ENCODE measurements around the gene RPL19. TPM values are rescaled to one million over a fixed set of nuclear protein-coding genes. Genes with fewer than 3 reads are reported as not detected.

The RPL19 gene
- total RNA-seq, 2 donors from 2014 or later = 2,432 to 2,485 TPM

DNA sequence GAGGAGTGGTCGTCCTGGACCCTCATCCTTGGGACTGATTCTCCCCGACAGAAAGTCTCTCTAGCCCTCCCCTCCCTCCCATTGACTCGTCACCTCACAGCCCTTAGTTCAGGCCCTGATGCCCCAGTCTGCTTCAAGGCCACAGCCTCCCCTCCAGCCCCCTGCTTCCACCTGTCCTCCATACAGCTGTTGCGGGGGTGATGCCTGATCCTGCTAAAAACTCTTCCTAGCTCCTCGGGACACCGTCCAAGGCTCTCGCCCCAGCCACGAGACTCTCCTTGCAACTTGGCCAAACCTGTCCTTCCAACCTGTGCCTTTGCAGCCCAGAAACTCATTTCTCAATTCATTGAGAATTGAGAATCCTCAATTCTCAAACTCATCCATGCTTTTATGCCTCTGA, 18.8 kb downstream of the RPL19 start:
- no peak overlapping the region for H3K27ac Mint-ChIP-seq
- no peaks in the 10 kb centered on the region for H3K9me3 Mint-ChIP-seq

DNA sequence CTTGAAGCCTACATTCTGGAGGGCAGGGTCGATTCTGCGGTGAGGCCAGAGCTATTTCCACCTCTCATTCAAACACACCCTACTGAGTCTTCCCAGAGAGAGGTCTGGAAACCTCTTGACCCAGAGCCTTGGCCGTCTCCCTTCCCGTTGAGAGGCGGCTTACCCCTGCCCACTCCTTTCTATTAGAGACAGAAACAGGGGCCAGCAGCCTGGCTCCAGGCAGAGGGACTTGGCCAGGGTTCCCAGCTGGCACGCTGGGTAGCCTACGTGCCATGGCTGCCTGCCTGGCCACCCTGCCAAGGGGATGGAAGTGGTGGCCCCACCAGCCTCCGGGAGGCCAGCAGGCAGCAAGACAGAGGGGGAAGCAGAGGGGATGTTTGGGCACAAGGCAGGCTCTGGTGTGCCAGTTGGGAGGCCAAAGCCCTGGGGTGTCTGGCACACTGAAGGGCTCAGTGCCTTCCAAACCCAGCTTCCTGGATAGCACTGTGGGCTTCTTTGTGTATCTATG, 19.6 kb downstream of the RPL19 start:
- H3K27me3 Mint-ChIP-seq = peaks cover 19% of the 10 kb centered on the region
- H3K4me1 Mint-ChIP-seq = no peaks in the 10 kb centered on the region

More for the DNA sequence above, 18.8 kb downstream of the RPL19 start:
- peaks cover 15% of the 10 kb centered on the region for H3K27me3 Mint-ChIP-seq
- H3K4me3 Mint-ChIP-seq = no peak overlapping the region
- no peak for ATAC-seq (replicated peaks)
- no peaks in the 10 kb centered on the region for H3K4me1 Mint-ChIP-seq
- peaks cover 3% of the 10 kb centered on the region for H3K36me3 Mint-ChIP-seq (ENCODE audit: low read depth)

DNA sequence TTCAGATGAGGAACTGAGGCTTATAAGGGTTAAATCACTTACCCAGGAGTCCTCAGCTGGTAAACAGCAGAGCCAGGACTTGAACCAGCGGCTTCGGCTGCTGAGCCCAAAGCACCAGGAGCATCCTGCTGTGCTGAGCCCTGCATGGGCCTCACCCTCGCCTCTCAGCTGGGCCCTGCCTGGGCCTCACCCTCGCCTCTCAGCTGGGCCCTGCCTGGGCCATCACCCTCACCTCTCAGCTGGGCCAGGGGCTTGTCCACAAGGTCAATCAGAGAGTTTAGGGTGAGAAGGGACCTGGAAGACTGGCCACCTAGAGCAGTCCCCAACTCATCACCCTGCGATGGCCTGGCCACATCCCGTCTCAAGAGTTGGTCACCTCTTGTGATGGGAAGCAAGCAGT, 21.5 kb downstream of the RPL19 start:
- no peak for ATAC-seq (replicated peaks)
- no peak overlapping the region for H3K27ac Mint-ChIP-seq
- no peak overlapping the region for H3K4me3 Mint-ChIP-seq
- H3K36me3 Mint-ChIP-seq (ENCODE audit: low read depth) = peaks cover 5% of the 10 kb centered on the region
- H3K9me3 Mint-ChIP-seq = no peaks in the 10 kb centered on the region
- peaks cover 5% of the 10 kb centered on the region for H3K4me1 Mint-ChIP-seq
- H3K27me3 Mint-ChIP-seq = peaks cover 19% of the 10 kb centered on the region

More for the DNA sequence above, 19.6 kb downstream of the RPL19 start:
- Mint-ChIP-seq H3K27ac (no peak overlapping the region), H3K36me3 (ENCODE audit: low read depth) (peaks cover 5% of the 10 kb centered on the region), H3K9me3 (no peaks in the 10 kb centered on the region), H3K4me3 (no peak overlapping the region)
- no peak for ATAC-seq (replicated peaks)

DNA sequence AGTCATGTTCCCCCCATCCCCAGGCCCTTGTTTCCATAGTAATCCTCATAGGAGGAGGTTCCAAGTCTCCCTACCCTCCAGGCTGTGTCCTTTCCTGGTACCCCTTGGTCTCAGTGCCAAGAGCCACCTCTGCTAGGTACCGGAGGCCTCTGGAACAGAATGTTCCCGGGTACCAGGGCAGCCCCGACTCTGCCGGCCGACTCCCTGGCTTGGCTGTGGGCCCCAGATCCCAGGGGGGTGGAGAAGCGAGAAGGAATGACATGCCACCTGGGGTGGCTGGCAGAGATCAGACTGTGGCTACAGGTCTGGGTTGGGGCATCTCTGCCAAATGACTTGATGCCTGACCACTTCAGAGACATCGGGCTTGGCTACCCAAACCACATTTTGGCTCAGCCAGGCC, 22.1 kb downstream of the RPL19 start:
- no peak overlapping the region for H3K27ac Mint-ChIP-seq
- no peak overlapping the region for H3K4me3 Mint-ChIP-seq
- peaks cover 19% of the 10 kb centered on the region for H3K27me3 Mint-ChIP-seq
- H3K36me3 Mint-ChIP-seq (ENCODE audit: low read depth) = peaks cover 5% of the 10 kb centered on the region
- H3K9me3 Mint-ChIP-seq = no peaks in the 10 kb centered on the region
- peaks cover 5% of the 10 kb centered on the region for H3K4me1 Mint-ChIP-seq
- no peak for ATAC-seq (replicated peaks)

DNA sequence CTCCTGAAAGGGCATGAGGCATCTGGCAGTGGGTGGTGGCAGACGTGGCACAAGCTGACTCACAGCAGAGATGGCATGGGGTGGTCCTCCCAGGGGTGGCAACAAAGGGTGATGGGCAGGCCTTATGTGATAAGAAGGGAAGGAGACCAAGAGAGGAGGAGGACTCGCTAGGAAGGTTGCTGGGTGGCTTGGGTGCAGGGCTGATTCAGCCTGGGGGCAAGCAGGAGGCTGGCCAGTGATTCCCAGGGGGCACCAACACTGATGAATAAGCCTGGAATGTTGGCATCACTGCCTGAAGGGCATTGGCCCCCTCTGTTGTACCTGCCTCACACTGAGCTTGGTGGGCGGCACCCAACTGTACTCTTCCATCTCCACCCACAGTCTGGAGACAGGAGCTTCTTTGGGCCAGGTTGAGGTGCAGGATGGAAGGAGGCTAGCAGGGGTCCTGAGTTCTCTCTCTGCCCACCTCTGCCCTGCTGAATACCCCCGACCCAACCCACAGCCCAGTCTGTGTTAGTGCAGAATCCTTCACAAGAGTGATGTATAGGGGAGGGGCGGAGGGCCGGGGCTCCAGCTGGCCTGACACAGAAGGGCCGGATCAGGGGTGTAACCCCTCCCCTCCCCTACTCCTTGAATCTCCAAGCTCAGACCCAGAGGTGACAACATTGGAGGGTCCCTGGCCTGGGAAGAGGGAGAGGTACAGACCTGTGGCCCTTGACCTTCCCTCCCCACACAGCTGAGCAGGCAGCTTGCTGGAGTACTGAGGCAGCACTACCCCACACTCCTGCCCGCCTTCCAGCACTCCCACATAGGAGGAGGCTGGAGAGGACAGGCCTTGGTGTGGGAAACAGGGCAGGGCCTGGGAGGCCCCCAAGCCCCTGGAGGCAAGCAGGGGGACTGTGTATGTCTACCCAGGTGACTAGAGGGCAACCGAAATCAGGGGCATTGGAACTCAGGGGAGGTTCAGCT, 23.1 kb downstream of the RPL19 start:
- no peak overlapping the region for H3K27ac Mint-ChIP-seq
- peak overlapping the region; percentile 34 for H3K4me3 Mint-ChIP-seq
- H3K9me3 Mint-ChIP-seq = no peaks in the 10 kb centered on the region
- no peak for ATAC-seq (replicated peaks)
- H3K36me3 Mint-ChIP-seq (ENCODE audit: low read depth) = peaks cover 5% of the 10 kb centered on the region
- peaks cover 5% of the 10 kb centered on the region for H3K4me1 Mint-ChIP-seq
- peaks cover 25% of the 10 kb centered on the region for H3K27me3 Mint-ChIP-seq

DNA sequence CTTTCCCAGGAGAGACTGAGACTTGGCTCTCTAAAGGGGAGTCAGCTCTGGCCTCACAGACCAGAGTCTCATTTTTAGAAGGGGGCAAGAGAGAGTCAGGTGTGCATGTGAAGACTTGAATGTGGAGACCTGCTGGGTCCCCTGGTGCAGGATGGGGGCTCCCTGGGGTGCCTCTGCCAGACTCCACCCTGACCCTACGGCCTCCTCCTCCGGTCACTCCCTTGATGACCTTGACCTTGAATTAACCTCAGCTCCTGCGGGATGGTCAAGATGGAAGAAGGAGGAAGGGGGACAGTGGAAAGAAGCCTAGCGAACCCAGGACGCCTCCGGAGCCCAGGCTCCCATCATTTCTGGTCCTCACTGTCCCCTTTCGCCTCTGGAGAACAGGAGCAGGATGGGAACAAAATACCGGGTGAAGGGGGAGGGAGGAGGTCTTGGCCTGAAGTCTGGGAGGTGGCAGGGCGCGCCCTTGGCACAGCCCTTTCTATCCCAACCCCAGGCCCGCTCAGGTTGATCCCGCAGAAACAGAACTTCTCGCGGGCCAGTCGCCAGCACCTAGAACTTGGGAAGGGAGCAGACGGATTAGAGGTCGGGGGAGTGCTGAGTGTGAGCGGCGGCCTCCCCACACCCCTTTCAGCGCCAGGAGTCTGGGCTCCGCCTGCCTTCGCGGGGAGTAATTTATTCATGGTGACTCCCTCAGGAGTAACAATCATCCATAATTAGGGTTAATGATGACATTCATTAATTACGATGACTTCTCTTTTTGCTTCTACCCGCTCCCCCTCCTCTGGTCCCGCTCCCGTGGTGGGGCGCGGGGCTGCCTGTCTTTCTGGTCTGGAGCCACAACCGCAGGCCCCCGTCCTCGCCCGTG, 24.1 kb downstream of the RPL19 start:
- no peak for ATAC-seq (replicated peaks)
- Mint-ChIP-seq H3K27me3 (peaks cover 27% of the 10 kb centered on the region), H3K9me3 (no peaks in the 10 kb centered on the region), H3K4me3 (peak overlapping the region; percentile 56), H3K36me3 (ENCODE audit: low read depth) (peaks cover 5% of the 10 kb centered on the region), H3K27ac (no peak overlapping the region), H3K4me1 (peaks cover 5% of the 10 kb centered on the region)

DNA sequence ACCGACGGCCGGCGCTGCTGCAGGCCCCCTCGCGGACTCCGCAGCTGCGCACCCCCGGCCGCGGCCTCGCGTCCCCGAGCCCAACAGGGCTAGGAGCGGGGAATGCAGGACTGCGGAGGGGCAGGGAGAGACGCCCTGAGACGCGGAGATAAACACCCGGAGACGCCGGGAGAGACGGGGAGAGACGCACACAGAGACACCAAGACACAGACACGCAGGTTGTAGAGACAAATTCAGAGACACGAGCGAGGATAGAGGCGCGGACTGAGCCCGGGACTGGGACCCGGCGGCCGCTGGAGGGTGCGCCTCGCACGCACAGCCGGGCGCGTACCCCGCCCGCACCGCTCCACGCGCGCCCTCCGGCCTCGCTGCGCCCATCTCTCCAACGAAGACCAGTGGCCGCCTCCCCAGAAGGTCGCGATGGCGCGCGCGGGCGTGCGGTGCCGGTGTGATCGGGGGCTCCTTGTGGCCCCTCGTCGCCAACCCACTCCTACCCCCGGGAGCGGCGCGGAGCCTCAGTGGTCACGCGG, 24.8 kb downstream of the RPL19 start:
- peaks cover 31% of the 10 kb centered on the region for H3K27me3 Mint-ChIP-seq
- H3K27ac Mint-ChIP-seq = no peak overlapping the region
- peak overlapping the region; percentile 56 for H3K4me3 Mint-ChIP-seq
- no peak for ATAC-seq (replicated peaks)
- peaks cover 5% of the 10 kb centered on the region for H3K36me3 Mint-ChIP-seq (ENCODE audit: low read depth)
- no peaks in the 10 kb centered on the region for H3K9me3 Mint-ChIP-seq
- H3K4me1 Mint-ChIP-seq = peaks cover 5% of the 10 kb centered on the region

DNA sequence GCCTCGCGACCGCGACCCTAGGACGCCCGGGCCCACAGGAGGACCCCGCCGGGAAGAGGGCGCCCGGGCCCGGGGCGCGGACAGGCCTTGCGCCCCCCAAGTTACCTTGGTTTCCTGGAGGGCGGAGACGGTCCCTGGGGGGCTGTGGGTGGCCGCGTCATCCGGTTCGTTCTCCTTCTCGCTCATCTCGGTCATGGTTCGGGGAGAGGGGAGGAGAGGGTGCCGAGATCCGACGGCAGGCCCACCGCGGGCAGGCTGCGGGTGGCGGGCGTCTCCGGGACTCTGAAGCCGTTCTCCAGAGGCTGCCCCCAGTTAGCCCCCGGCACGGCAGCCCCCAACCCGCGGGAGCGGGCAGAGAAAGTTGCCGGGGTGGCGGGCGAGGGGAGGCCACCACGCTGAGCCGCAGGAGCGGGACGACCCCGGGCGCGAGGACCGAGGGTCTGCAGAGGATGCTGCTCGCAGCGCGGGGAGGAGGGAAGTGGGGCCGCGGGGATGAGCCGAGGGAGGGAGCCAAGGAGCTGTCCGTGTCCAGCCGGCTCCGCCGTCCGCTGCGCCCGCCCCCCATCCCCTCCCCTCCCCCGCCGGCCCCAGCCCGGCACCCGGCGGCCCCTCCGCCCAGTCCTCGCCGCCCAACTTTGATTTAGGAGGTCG, 25.4 kb downstream of the RPL19 start, which contains the start of gene STAC2:
STAC2 (minus strand) TSS at position 638 of the 651 bp plus-strand sequence; CDS start at position 195, 443 bp downstream.
- peaks cover 5% of the 10 kb centered on the region for H3K4me1 Mint-ChIP-seq
- H3K36me3 Mint-ChIP-seq (ENCODE audit: low read depth) = peaks cover 5% of the 10 kb centered on the region

DNA sequence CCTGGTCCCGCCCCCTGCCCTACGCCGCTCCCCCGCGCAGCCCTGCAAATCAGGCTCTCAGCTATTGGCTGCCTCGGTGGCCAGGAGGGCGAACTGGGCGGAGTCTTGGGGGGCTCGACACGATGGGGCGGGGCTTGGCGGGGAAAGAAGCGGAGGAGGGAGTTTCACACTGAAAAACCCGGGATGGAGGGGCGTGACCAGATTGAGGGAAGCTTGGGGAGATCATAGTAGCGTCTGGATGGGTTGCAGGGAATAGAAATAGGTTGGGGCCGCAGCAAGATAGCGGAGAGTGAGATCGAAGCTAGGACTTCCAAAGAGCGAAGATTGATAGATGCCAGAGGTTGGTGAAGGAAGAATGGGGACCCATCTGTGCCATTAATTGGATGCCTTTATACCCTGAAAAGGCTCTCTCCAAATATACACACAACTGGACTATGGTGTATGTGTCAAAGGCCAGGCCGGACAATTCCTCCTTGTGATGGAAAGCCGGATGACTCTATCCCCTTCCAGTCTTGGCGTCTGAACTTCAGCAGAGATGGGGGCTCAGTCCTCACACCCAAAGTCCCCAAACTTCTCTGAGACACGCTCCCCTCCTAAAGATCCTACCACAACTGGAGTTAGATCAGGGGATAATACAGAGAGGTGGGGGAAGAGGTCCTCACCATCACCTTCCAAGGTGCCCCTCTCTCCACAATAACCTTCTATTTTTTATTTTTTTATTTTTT, 26.0 kb downstream of the RPL19 start:
- peaks cover 5% of the 10 kb centered on the region for H3K4me1 Mint-ChIP-seq
- peak; percentile 48 for ATAC-seq (replicated peaks)
- H3K27me3 Mint-ChIP-seq = peaks cover 32% of the 10 kb centered on the region
- peak overlapping the region; percentile 75 for H3K4me3 Mint-ChIP-seq
- peaks cover 5% of the 10 kb centered on the region for H3K36me3 Mint-ChIP-seq (ENCODE audit: low read depth)
- H3K27ac Mint-ChIP-seq = no peak overlapping the region
- H3K9me3 Mint-ChIP-seq = no peaks in the 10 kb centered on the region

More for the DNA sequence above, 25.4 kb downstream of the RPL19 start, which contains the start of gene STAC2:
- ATAC-seq (replicated peaks) = no peak
- no peak within 1 kb of the TSS for H3K27ac Mint-ChIP-seq
- H3K9me3 Mint-ChIP-seq = no peaks in the 10 kb centered on the region
- peaks cover 32% of the 10 kb centered on the region for H3K27me3 Mint-ChIP-seq
- peak within 1 kb of the TSS; percentile 75 for H3K4me3 Mint-ChIP-seq

DNA sequence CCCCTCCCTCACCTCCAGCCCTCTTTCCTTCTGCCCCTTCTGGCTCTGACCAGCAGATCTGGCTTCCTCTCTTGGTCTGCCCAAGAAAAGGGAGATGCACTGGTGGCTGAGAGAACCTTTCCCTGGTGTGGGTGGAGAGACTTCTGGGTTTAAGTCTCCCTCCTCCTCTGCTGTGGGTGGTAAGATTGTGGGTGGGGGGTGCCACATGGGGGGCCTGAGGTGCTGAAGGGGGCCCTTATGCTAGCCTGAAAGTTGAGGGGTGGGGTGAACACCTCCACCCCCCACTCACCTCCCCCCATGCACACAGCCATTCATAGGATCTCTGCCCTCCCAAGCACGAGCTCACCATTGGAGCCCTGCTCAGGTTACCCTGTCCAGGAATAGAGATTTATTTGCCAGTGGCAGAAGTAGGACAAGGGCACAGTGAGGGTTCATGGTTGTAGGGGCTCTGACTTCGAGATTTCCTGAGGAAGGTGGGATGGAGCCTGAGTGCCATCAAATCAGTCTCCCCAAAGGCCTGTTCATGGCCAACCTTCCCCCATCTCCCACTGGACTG, 27.4 kb downstream of the RPL19 start:
- H3K4me1 Mint-ChIP-seq = peaks cover 11% of the 10 kb centered on the region
- no peaks in the 10 kb centered on the region for H3K9me3 Mint-ChIP-seq
- no peak for ATAC-seq (replicated peaks)
- H3K27me3 Mint-ChIP-seq = peaks cover 38% of the 10 kb centered on the region
- no peak overlapping the region for H3K4me3 Mint-ChIP-seq
- H3K27ac Mint-ChIP-seq = no peak overlapping the region
- H3K36me3 Mint-ChIP-seq (ENCODE audit: low read depth) = peaks cover 5% of the 10 kb centered on the region

DNA sequence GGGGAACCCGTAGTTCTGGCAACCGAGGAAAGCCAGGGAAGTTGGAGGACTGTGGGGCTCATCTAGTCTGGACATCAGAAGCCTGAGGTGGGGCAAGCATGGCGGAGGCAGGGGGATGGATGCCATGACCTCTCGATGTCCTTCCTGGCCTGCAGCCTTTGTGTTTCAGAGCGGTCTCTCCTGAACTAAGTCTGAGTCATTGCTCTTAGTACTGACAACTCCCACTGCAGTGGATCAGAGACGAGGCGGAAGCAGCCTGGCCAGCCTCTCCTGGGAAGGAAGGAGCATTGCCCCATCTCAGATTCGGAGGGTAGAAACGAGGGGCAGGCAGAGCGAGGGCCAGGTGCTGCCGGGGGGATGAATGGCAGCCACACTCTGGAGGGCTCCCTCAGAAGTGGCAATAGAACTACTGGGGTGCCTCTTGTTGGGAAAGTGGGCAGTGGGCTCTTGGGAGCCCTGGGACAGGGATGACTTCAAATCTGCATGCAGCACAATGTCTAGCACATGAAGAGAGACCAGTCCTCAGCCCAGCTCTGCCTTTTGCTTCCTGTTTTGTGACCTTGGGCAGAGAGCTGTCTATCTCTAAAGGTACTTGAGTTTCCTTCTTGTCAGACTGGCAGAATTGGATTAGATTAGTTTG, 29.3 kb downstream of the RPL19 start:
- Mint-ChIP-seq H3K27ac (no peak overlapping the region), H3K27me3 (peaks cover 28% of the 10 kb centered on the region), H3K4me3 (no peak overlapping the region), H3K36me3 (ENCODE audit: low read depth) (no peaks in the 10 kb centered on the region), H3K4me1 (peaks cover 11% of the 10 kb centered on the region), H3K9me3 (no peaks in the 10 kb centered on the region)
- ATAC-seq (replicated peaks) = no peak

DNA sequence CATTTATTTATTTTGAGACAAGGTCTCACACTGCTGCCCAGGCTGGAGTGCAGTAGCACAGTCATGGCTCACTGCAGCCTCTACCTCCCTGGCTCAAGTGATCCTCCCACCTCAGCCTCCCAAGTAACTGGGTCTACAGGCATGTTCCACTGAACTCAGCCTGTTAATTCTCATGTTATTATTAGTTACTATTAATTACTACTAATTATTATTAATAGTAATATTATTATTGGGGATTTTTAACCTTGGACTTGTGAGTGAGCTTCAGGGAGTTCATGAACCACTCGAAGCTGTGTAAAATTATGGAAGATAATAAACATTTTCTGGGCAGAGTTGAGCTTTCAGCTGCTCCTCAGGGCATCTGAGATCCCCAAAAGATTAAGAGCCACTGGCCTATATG, 30.3 kb downstream of the RPL19 start:
- no peak overlapping the region for H3K4me3 Mint-ChIP-seq
- H3K36me3 Mint-ChIP-seq (ENCODE audit: low read depth) = no peaks in the 10 kb centered on the region
- peaks cover 28% of the 10 kb centered on the region for H3K27me3 Mint-ChIP-seq
- no peak overlapping the region for H3K27ac Mint-ChIP-seq
- ATAC-seq (replicated peaks) = no peak
- H3K9me3 Mint-ChIP-seq = no peaks in the 10 kb centered on the region
- peaks cover 11% of the 10 kb centered on the region for H3K4me1 Mint-ChIP-seq

Data from activated T-helper 17 cell treated with anti-CD3 and anti-CD28 coated beads, Interleukin-2, amount 50 U/mL, for 72 hours (primary cell).